ENCODE data around the gene PDZD4. TPM values are rescaled to one million over a fixed set of nuclear protein-coding genes. Genes with fewer than 3 reads are reported as not detected.

PDZD4 gene
- polyA plus RNA-seq, 3 donors = 0.11 TPM; not detected in 2

- Histone ChIP-seq H3K27ac (ENCODE audit: low read depth in 1 of 2, low read length in 2 of 2) (no peak overlapping the region), H3K4me3 (replicated peaks in 1 of 3; ENCODE audit: low read depth in 2 of 3, low read length in 3 of 3) (no peak overlapping the region), H3K79me2 (ENCODE audit: insufficient read depth, low read length) (no peaks in the 10 kb centered on the region), H3K9me3 (replicated peaks in 1 of 2; ENCODE audit: control insufficient read depth in 1 of 2, insufficient read depth in 1 of 2, low read length in 2 of 2) (no peaks in the 10 kb centered on the region), H3K27me3 (ENCODE audit: control insufficient read depth in 2 of 2, insufficient read depth in 2 of 2, low read length in 2 of 2) (no peaks in the 10 kb centered on the region), H3K4me2 (replicated peaks; ENCODE audit: extremely low read depth, low read length, poor library complexity, severe bottlenecking) (no peak overlapping the region), H3K4me1 (ENCODE audit: control insufficient read depth in 1 of 2, insufficient read depth in 2 of 2, low read length in 2 of 2) (peaks cover 0 to 5% of the 10 kb centered on the region in 2 donors), H3K36me3 (replicated peaks in 1 of 2; ENCODE audit: control insufficient read depth in 1 of 2, insufficient read depth in 2 of 2, low read length in 2 of 2) (no peaks in the 10 kb centered on the region), H2AFZ (ENCODE audit: insufficient read depth, low read depth, low read length, poor library complexity, severe bottlenecking) (no peak overlapping the region), H3K9ac (ENCODE audit: insufficient read depth, low read length, poor library complexity, severe bottlenecking) (no peak overlapping the region), H4K20me1 (ENCODE audit: insufficient read depth, low read length) (no peaks in the 10 kb centered on the region)
- WGBS (ENCODE audit: insufficient coverage) = 100% methylated on average over 7 of the region's 18 CpGs
- no peak for TF ChIP-seq CTCF (IDR thresholded peaks at IDR 0.05)
- intact Hi-C loops (cut with micrococcal nuclease) = no loop called here
- peaks cover 0 to 8% (median 0%) of the 10 kb centered on the region in 7 donors for H3K9me3 Mint-ChIP-seq
- no peak overlapping the region for H3K27ac Mint-ChIP-seq
- peaks cover 1 to 10% (median 4%) of the 10 kb centered on the region in 3 donors for H3K27me3 Mint-ChIP-seq (ENCODE audit: low read depth in 3 of 3)
- no peak overlapping the region for H3K4me3 Mint-ChIP-seq
- peaks cover 10% of the 10 kb centered on the region for H3K4me1 Mint-ChIP-seq
- DNase-seq = peak in 1 of 3 donors; percentile 0
- H3K36me3 Mint-ChIP-seq = no peaks in the 10 kb centered on the region
These were observed 59.5 kb downstream of the PDZD4 start for GRCh38 chrX:153770601-153771414.

DNA sequence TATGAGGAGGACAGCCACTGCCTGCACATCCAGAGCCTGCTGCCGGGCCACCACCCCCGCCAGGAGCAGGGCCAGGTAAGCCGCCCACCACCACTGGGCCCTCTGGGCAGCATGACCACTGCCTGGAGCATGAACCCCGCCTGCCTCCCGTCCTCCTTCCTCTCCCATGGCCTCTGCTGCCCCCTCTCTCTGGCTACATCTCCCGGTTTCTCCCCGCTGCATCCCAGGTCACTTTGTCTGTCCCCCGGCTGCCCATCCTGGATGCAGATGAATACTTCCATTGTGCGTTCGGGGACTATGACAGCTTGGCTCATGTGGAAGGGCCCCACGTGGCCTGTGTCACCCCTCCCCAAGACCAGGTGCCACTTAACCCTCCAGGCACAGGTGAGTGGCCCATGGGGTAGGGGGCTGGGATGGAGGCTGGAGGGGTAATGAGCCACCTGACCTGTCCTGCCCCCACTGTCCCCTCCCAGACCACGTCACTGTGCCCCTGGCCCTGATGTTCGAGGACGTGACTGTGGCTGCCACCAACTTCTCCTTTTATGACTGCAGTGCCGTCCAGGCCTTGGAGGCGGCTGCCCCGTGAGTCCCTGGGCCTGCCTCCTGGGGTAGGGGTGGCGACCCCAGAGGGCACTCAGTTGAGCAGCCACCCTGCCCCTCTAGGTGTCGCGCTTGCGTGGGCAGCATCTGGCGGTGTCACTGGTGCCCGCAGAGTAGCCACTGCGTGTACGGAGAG is 60.3 kb downstream of the PDZD4 start:
- peak in 1 of 3 donors; percentile 0 for DNase-seq
- H3K9me3 ChIP-seq (replicated peaks in 1 of 2; ENCODE audit: control insufficient read depth in 1 of 2, insufficient read depth in 1 of 2, low read length in 2 of 2) = no peaks in the 10 kb centered on the region
- no peak for TF ChIP-seq CTCF (IDR thresholded peaks at IDR 0.05)
- no peak overlapping the region for H2AFZ ChIP-seq (ENCODE audit: insufficient read depth, low read depth, low read length, poor library complexity, severe bottlenecking)
- H3K4me1 ChIP-seq (ENCODE audit: control insufficient read depth in 1 of 2, insufficient read depth in 2 of 2, low read length in 2 of 2) = peaks cover 0 to 5% of the 10 kb centered on the region in 2 donors
- no peak overlapping the region for H3K4me2 ChIP-seq (replicated peaks; ENCODE audit: extremely low read depth, low read length, poor library complexity, severe bottlenecking)
- 74% methylated on average over 8 of the region's 25 CpGs for WGBS (ENCODE audit: insufficient coverage)
- Mint-ChIP-seq H3K4me1 (peaks cover 10% of the 10 kb centered on the region), H3K27me3 (ENCODE audit: low read depth in 3 of 3) (peaks cover 1 to 16% (median 4%) of the 10 kb centered on the region in 3 donors), H3K36me3 (no peaks in the 10 kb centered on the region), H3K27ac (no peak overlapping the region), H3K9me3 (peaks cover 0 to 4% (median 0%) of the 10 kb centered on the region in 7 donors), H3K4me3 (no peak overlapping the region)
- intact Hi-C loops (cut with micrococcal nuclease) = loop anchor here in 1 of 2 donors (10.0 kb wide), 2 partner anchors 155 to 185 kb away; partner anchors contain the start of gene ARHGAP4
- no peak overlapping the region for H3K27ac ChIP-seq (ENCODE audit: low read depth in 1 of 2, low read length in 2 of 2)
- no peaks in the 10 kb centered on the region for H4K20me1 ChIP-seq (ENCODE audit: insufficient read depth, low read length)
- H3K36me3 ChIP-seq (replicated peaks in 1 of 2; ENCODE audit: control insufficient read depth in 1 of 2, insufficient read depth in 2 of 2, low read length in 2 of 2) = no peaks in the 10 kb centered on the region
- no peaks in the 10 kb centered on the region for H3K79me2 ChIP-seq (ENCODE audit: insufficient read depth, low read length)
- no peaks in the 10 kb centered on the region for H3K27me3 ChIP-seq (ENCODE audit: control insufficient read depth in 2 of 2, insufficient read depth in 2 of 2, low read length in 2 of 2)
- H3K9ac ChIP-seq (ENCODE audit: insufficient read depth, low read length, poor library complexity, severe bottlenecking) = no peak overlapping the region
- H3K4me3 ChIP-seq (replicated peaks in 1 of 3; ENCODE audit: low read depth in 2 of 3, low read length in 3 of 3) = no peak overlapping the region
